T47D (cell line): ENCODE results near the gene ZNF526.

Source experiments
- DNase-seq, 2 experiments: peaks; one replicate each; pipeline versions ENCODE4 v3.0.0 to v3.0.0-alpha.2; 2011 to 2012; ENCODE audit warnings: low read depth in 1 of 2, low spot score in 1 of 2
- JUND ChIP-seq: IDR thresholded peaks from 2 replicates; pipeline ENCODE4 v1.6.1; 2012; ENCODE audit warnings: low read depth
- in situ Hi-C: cut with HindIII; loops from 2 replicates; pipeline ENCODE4 v1.10.0; 2016; ENCODE audit warnings: low sequenced_read_pairs, low pct_unique_long_range_greater_than_20kb

ZNF526 gene

GRCh38 chr19:42199440-42200115 lies 20.5 kb upstream of the ZNF526 start:
- in situ Hi-C loops = no loop called here
- no peak for DNase-seq
- no peak for TF ChIP-seq JUND

GRCh38 chr19:42200116-42200715 lies 19.9 kb upstream of the ZNF526 start:
- no peak for TF ChIP-seq JUND
- no peak for DNase-seq
- in situ Hi-C loops = no loop called here

- TF ChIP-seq JUND = no peak
- no peak for DNase-seq
- in situ Hi-C loops = no loop called here
These were observed 18.4 kb upstream of the ZNF526 start for GRCh38 chr19:42201489-42202289.

GRCh38 chr19:42202290-42202880 lies 17.7 kb upstream of the ZNF526 start:
- no peak for TF ChIP-seq JUND
- DNase-seq = no peak
- in situ Hi-C loops = no loop called here

- DNase-seq = no peak
- in situ Hi-C loops = no loop called here
- TF ChIP-seq JUND = no peak
These were observed 16.4 kb upstream of the ZNF526 start for GRCh38 chr19:42203700-42204099.

GRCh38 chr19:42204664-42205063 lies 15.4 kb upstream of the ZNF526 start:
- no peak for DNase-seq
- no peak for TF ChIP-seq JUND
- in situ Hi-C loops = no loop called here

GRCh38 chr19:42206871-42207755 lies 13.0 kb upstream of the ZNF526 start:
- DNase-seq = no peak
- in situ Hi-C loops = no loop called here
- TF ChIP-seq JUND = no peak

GRCh38 chr19:42207767-42208271 lies 12.3 kb upstream of the ZNF526 start:
- in situ Hi-C loops = no loop called here
- no peak for TF ChIP-seq JUND
- DNase-seq = no peak

GRCh38 chr19:42208612-42209011 lies 11.5 kb upstream of the ZNF526 start:
- no peak for DNase-seq
- in situ Hi-C loops = no loop called here
- no peak for TF ChIP-seq JUND

GRCh38 chr19:42212886-42213285 lies 7.2 kb upstream of the ZNF526 start:
- in situ Hi-C loops = no loop called here
- TF ChIP-seq JUND = no peak
- no peak for DNase-seq

- no peak for TF ChIP-seq JUND
- in situ Hi-C loops = no loop called here
- no peak for DNase-seq
These were observed 5.2 kb upstream of the ZNF526 start for GRCh38 chr19:42214810-42215485.
